NB4 (cell line): ENCODE data around the gene REN.

ENCODE experiments used
- CTCF ChIP-seq: IDR thresholded peaks from one replicate; pipeline ENCODE4 v1.5.1; 2012; ENCODE audit warnings: low read depth, low read length
- MAX ChIP-seq: IDR thresholded peaks from 2 replicates; pipeline ENCODE4 v1.6.1; 2011; ENCODE audit warnings: low read depth, low read length
- MYC ChIP-seq: IDR thresholded peaks from 2 replicates; pipeline ENCODE4 v1.6.1; 2011; ENCODE audit warnings: low read depth, low read length
- POLR2A ChIP-seq: IDR thresholded peaks from 2 replicates; pipeline ENCODE4 v1.6.1; 2011; ENCODE audit warnings: mild to moderate bottlenecking; ENCODE audit not compliant: insufficient read length; ENCODE audit errors: extremely low read depth

- TF ChIP-seq CTCF (no peak), POLR2A (no peak), MAX (no peak), MYC (no peak)
Measured at GRCh38 chr1:204116539-204116938, 49.6 kb downstream of the REN start.
